Measurements from ENCODE around the gene CACNB3. TPM values are rescaled to one million over a fixed set of nuclear protein-coding genes. Genes with fewer than 3 reads are reported as not detected.
A peak's percentile ranks its signal among the peaks of the same experiment; 100 is the strongest.

Gene CACNB3
- total and polyA plus RNA-seq, 9 of the 15 experiments (the other 6 are each of a cell fraction or from before 2014, with no cell fraction given): 0.24 to 2.0 (median 1.5) TPM

- BruUV-seq (replicated peaks): no TSS peak
- H3K27me3 ChIP-seq (ENCODE audit: control insufficient read depth in 2 of 2, insufficient read depth in 2 of 2, low read length in 2 of 2): peaks cover 27% of the 10 kb centered on the region in 2 experiments
- no peaks in the 10 kb centered on the region for H3K9me1 ChIP-seq (ENCODE audit: control insufficient read depth, insufficient read depth, low read length)
- peak overlapping the region; percentile 39; the same call in 1 of the 2 replicates for H3K4me3 ChIP-seq
- peaks cover 7 to 8% of the 10 kb centered on the region in 2 experiments; a peak in 3 of 5 replicates for H3K4me1 ChIP-seq (replicated peaks in 1 of 2; ENCODE audit: control insufficient read depth in 2 of 2, insufficient read depth in 2 of 2, low read length in 2 of 2)
- H3K4me2 ChIP-seq (ENCODE audit: insufficient read depth, low read length): peak overlapping the region; percentile 85
- ChIA-PET CTCF (ENCODE audit: low intra/inter-chr PET ratio) (no interaction called here), POLR2A (interaction anchor here (0.6 to 4.9 kb wide), 10 partner anchors 9 to 226 kb away, joined by 3 to 25 read pairs (median 6); partner anchors contain the start of gene DDX23)
- 64% methylated on average over 6 of the region's 6 CpGs for WGBS (ENCODE audit: insufficient coverage, low coverage, missing lambda C conversion rate)
- no peaks in the 10 kb centered on the region for H3K79me2 ChIP-seq (ENCODE audit: control insufficient read depth, insufficient read depth, low read length)
- H3K36me3 ChIP-seq (ENCODE audit: control insufficient read depth, insufficient read depth, low read length): no peaks in the 10 kb centered on the region
- ATAC-seq: peak; percentile 46
- no peak for DNase-seq (ENCODE audit: extremely low read depth in 1 of 4, low spot score in 3 of 4)
- no peaks in the 10 kb centered on the region for H3K9me3 ChIP-seq (replicated peaks; ENCODE audit: control insufficient read depth, insufficient read depth, low read depth, low read length)
- H3K9ac ChIP-seq (ENCODE audit: insufficient read depth in 1 of 2, low read depth in 2 of 2, low read length in 2 of 2): peak overlapping the region in 1 of 2 experiments; percentile 20; a peak in 2 of 4 replicates
- peak overlapping the region; percentile 37; the same call in 2 of the 3 replicates for H3K27ac ChIP-seq (ENCODE audit: extremely low read depth, low read depth, low read length)
- no peak for FAIRE-seq
- peak overlapping the region; percentile 96 for H2AFZ ChIP-seq (ENCODE audit: low read depth, low read length)
- H4K20me1 ChIP-seq (replicated peaks; ENCODE audit: control insufficient read depth, insufficient read depth, low read length): 0 out of 2 replicates have a peak, but pooled peaks cover 4% of the 10 kb centered on the region
- intact Hi-C loops (cut with micrococcal nuclease) (no loop called here), in situ Hi-C loops (cut with MboI) (no loop called here)
- TF ChIP-seq THRB (CRISPR knock-in tag; conservative IDR thresholded peaks at IDR 0.05) (0 out of 2 replicates have a peak, but pooled peaks have one; percentile 16), DACH1 (IDR thresholded peaks at IDR 0.05; ENCODE audit: partially characterized antibody) (no peak), REST (IDR thresholded peaks at IDR 0.05; ENCODE audit: borderline replicate concordance) (no peak), REST (CRISPR knock-in tag; IDR thresholded peaks at IDR 0.05; ENCODE audit: low read depth) (no peak), IRF1 (CRISPR knock-in tag; IDR thresholded peaks at IDR 0.05; ENCODE audit: borderline replicate concordance) (no peak), SIN3B (IDR thresholded peaks at IDR 0.05; ENCODE audit: low read depth) (no peak), LCOR (CRISPR knock-in tag; IDR thresholded peaks at IDR 0.05) (0 out of 2 replicates have a peak, but pooled peaks have one; percentile 25), PHF20 (IDR thresholded peaks at IDR 0.05; ENCODE audit: partially characterized antibody) (peak; percentile 21), ZNF699 (CRISPR knock-in tag; IDR thresholded peaks at IDR 0.05; ENCODE audit: insufficient replicate concordance) (no peak), TAL1 (IDR thresholded peaks at IDR 0.05) (0 out of 2 replicates have a peak, but pooled peaks have one; percentile 3), ELF4 (CRISPR knock-in tag; IDR thresholded peaks at IDR 0.05) (no peak), FOXJ3 (CRISPR knock-in tag; IDR thresholded peaks at IDR 0.05) (no peak)
Measured at GRCh38 chr12:48866052-48866711, 47.9 kb downstream of the CACNB3 start.
